K562 (cell line): ENCODE measurements around the gene MPND. TPM values are rescaled to one million over a fixed set of nuclear protein-coding genes. Genes with fewer than 3 reads are reported as not detected.
"Not testable (repeated sequence)": the region's sequence is repeated elsewhere in the genome, so short reads cannot be mapped to it uniquely, and the experiment has no call there.

ENCODE experiments used
- CCNT2 ChIP-seq: IDR thresholded peaks from 2 replicates; pipeline ENCODE4 v1.6.1; 2011; ENCODE audit warnings: borderline replicate concordance, low read depth, mild to moderate bottlenecking, moderate library complexity, mixed read lengths, low read length; ENCODE audit not compliant: insufficient read length; ENCODE audit errors: extremely low read depth
- TAF1 ChIP-seq: IDR thresholded peaks from 2 replicates; pipeline ENCODE4 v1.6.1; 2011; ENCODE audit warnings: mild to moderate bottlenecking, low read length, moderate library complexity; ENCODE audit not compliant: insufficient read depth, control insufficient read depth, severe bottlenecking; ENCODE audit errors: extremely low read depth
- ZNF121 ChIP-seq: sonication (generic); formaldehyde crosslinking; conservative IDR thresholded peaks from 2 replicates; pipeline ENCODE4 v1.8.0; 2022; ENCODE audit warnings: missing genetic modification reagents
- polyA plus RNA-seq, 8 experiments: library from polyadenylated mRNA; depleted of rRNA in 4 of 8; stranded (reverse) in 5 of 8; unstranded in 3 of 8; fragments of >200 nt; fragmentation: Nextera tagmentation in 2 of 8; fragmentation: Illumina TruSeq in 1 of 8; extraction: Ambion mirVana in 2 of 8; extraction: Trizol in 1 of 8; gene quantifications; 2 replicates each; pipeline versions ENCODE4 v1.2.1 to v1.2.3, GENCODE V29; 2011 to 2014; ENCODE audit warnings: inconsistent platforms in 1 of 8, missing spikeins in 1 of 8
- total RNA-seq, 7 experiments: library from RNA; depleted of rRNA in 6 of 7; stranded (reverse); fragments of >200 nt in 6 of 7; fragmentation: Illumina TruSeq in 2 of 7; extraction: Trizol in 2 of 7; gene quantifications; 2 replicates each; pipeline versions ENCODE4 v1.2.1 to v1.2.3, GENCODE V29; 2011 to 2021; ENCODE audit warnings: low replicate concordance in 1 of 7
- TF ChIP-seq, protein P1 (sequence below), 2 experiments: fragments of 450-650 bp in 1 of 2; sonication (generic) in 1 of 2; formaldehyde crosslinking in 1 of 2; IDR thresholded peaks in 1 of 2; conservative IDR thresholded peaks in 1 of 2; 2 replicates each; pipeline versions ENCODE4 v1.6.1 to v1.8.1; 2016 to 2023; ENCODE audit warnings: mild to moderate bottlenecking in 2 of 2, moderate library complexity in 2 of 2, inconsistent platforms in 1 of 2, missing genetic modification reagents in 1 of 2
- TF ChIP-seq, protein P2 (sequence below), 2 experiments: fragments of 450-650 bp; IDR thresholded peaks; 2 replicates each; pipeline ENCODE4 v1.6.1; 2016
- TF ChIP-seq, protein P3 (sequence below), 2 experiments: fragments of 450-650 bp in 1 of 2; sonication (generic) in 1 of 2; formaldehyde crosslinking in 1 of 2; IDR thresholded peaks; 2 replicates each; pipeline versions ENCODE4 v1.7.1 to v1.9.0; 2016 to 2022; ENCODE audit warnings: inconsistent platforms in 1 of 2, mild to moderate bottlenecking in 1 of 2, missing genetic modification reagents in 1 of 2
- TF ChIP-seq, protein P4 (sequence below), 2 experiments: fragments of 200-800 bp in 1 of 2; sonication (Bioruptor generic) in 1 of 2; sonication (generic) in 1 of 2; formaldehyde crosslinking in 1 of 2; IDR thresholded peaks in 1 of 2; conservative IDR thresholded peaks in 1 of 2; 2 replicates each; pipeline versions ENCODE4 v1.5.0 to v1.6.1; 2016 to 2020; ENCODE audit warnings: missing compliant biosample characterization in 1 of 2, missing genetic modification characterization in 1 of 2, missing genetic modification reagents in 1 of 2

MPND gene
- total and polyA plus RNA-seq, 9 of the 15 experiments (the other 6 are each of a cell fraction or from before 2014, with no cell fraction given) = 0.25 to 14.0 (median 3.9) TPM

DNA sequence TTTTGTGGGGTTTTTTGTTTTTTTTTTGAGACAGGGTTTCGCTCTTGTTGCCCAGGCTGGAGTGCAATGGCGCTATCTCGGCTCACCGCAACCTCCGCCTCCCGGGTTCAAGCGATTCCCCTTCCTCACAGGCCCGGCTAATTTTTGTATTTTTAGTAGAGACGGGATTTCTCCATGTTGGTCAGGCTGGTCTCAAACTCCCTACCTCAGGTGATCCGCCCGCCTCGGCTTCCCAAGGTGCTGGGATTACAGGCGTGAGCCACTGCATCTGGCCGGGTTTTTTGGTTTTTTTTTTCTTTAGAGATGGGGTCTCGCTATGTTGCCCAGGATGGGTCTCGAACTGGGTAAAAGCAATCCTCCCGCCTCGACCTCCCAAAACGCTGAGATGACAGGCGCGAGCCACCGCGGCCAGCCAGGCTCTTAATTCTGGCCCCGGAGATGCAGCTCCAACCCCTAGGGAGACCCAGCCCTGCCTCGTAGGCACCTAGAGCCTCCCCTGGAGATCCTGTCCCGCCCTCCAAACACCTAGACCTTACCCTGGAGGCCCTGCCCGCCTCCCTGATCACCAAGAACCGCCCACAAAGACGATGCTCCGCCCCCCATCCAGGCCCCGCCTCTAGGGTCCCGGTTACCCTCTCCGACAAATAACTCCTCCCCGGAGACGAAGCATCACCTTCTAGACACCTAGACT lies 14.2 kb upstream of the MPND start (continued):
- TF ChIP-seq, protein P1, sequence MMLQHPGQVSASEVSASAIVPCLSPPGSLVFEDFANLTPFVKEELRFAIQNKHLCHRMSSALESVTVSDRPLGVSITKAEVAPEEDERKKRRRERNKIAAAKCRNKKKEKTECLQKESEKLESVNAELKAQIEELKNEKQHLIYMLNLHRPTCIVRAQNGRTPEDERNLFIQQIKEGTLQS (IDR thresholded peaks at IDR 0.05) = not testable (repeated sequence)
- TF ChIP-seq, protein P1 (CRISPR knock-in tag; conservative IDR thresholded peaks at IDR 0.05) = peak; percentile 30; the same call in 1 of the 2 replicates
- TF ChIP-seq TAF1 (peak; percentile 18), ZNF121 (CRISPR knock-in tag) (peak; percentile 94), CCNT2 (peak; percentile 26)
- TF ChIP-seq, protein P2, sequence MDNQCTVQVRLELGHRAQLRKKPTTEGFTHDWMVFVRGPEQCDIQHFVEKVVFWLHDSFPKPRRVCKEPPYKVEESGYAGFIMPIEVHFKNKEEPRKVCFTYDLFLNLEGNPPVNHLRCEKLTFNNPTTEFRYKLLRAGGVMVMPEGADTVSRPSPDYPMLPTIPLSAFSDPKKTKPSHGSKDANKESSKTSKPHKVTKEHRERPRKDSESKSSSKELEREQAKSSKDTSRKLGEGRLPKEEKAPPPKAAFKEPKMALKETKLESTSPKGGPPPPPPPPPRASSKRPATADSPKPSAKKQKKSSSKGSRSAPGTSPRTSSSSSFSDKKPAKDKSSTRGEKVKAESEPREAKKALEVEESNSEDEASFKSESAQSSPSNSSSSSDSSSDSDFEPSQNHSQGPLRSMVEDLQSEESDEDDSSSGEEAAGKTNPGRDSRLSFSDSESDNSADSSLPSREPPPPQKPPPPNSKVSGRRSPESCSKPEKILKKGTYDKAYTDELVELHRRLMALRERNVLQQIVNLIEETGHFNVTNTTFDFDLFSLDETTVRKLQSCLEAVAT (IDR thresholded peaks at IDR 0.05) = 0 out of 4 replicates have a peak, but pooled peaks of 1 of the 2 experiments have one; percentile 68
- TF ChIP-seq, protein P3, sequence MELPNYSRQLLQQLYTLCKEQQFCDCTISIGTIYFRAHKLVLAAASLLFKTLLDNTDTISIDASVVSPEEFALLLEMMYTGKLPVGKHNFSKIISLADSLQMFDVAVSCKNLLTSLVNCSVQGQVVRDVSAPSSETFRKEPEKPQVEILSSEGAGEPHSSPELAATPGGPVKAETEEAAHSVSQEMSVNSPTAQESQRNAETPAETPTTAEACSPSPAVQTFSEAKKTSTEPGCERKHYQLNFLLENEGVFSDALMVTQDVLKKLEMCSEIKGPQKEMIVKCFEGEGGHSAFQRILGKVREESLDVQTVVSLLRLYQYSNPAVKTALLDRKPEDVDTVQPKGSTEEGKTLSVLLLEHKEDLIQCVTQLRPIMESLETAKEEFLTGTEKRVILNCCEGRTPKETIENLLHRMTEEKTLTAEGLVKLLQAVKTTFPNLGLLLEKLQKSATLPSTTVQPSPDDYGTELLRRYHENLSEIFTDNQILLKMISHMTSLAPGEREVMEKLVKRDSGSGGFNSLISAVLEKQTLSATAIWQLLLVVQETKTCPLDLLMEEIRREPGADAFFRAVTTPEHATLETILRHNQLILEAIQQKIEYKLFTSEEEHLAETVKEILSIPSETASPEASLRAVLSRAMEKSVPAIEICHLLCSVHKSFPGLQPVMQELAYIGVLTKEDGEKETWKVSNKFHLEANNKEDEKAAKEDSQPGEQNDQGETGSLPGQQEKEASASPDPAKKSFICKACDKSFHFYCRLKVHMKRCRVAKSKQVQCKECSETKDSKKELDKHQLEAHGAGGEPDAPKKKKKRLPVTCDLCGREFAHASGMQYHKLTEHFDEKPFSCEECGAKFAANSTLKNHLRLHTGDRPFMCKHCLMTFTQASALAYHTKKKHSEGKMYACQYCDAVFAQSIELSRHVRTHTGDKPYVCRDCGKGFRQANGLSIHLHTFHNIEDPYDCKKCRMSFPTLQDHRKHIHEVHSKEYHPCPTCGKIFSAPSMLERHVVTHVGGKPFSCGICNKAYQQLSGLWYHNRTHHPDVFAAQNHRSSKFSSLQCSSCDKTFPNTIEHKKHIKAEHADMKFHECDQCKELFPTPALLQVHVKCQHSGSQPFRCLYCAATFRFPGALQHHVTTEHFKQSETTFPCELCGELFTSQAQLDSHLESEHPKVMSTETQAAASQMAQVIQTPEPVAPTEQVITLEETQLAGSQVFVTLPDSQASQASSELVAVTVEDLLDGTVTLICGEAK (IDR thresholded peaks at IDR 0.05) = peak; percentile 74; the same call in 1 of the 2 replicates
- TF ChIP-seq, protein P3 (CRISPR knock-in tag; IDR thresholded peaks at IDR 0.05) = not testable (repeated sequence)
- TF ChIP-seq, protein P4, sequence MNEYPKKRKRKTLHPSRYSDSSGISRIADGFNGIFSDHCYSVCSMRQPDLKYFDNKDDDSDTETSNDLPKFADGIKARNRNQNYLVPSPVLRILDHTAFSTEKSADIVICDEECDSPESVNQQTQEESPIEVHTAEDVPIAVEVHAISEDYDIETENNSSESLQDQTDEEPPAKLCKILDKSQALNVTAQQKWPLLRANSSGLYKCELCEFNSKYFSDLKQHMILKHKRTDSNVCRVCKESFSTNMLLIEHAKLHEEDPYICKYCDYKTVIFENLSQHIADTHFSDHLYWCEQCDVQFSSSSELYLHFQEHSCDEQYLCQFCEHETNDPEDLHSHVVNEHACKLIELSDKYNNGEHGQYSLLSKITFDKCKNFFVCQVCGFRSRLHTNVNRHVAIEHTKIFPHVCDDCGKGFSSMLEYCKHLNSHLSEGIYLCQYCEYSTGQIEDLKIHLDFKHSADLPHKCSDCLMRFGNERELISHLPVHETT (CRISPR knock-in tag; conservative IDR thresholded peaks at IDR 0.05 in 1 of 2, IDR thresholded peaks at IDR 0.05 in 1 of 2) = 0 out of 4 replicates have a peak, but pooled peaks of 1 of the 2 experiments have one; percentile 0
